Stimulated activated CD8-positive, alpha-beta memory T cell treated with anti-CD3 and anti-CD28 coated beads, Interleukin-2, amount 100 ng/mL, for 1 hour (primary cell): ENCODE results near the gene GRB10.
"Not testable (repeated sequence)": the region's sequence is repeated elsewhere in the genome, so short reads cannot be mapped to it uniquely, and the experiment has no call there.

Experiments used
- DNase-seq, 2 donors: peaks; one replicate each; pipeline ENCODE4 v3.0.0-alpha.2; 2020; ENCODE audit warnings: low read depth in 2 of 2

Gene GRB10

DNA sequence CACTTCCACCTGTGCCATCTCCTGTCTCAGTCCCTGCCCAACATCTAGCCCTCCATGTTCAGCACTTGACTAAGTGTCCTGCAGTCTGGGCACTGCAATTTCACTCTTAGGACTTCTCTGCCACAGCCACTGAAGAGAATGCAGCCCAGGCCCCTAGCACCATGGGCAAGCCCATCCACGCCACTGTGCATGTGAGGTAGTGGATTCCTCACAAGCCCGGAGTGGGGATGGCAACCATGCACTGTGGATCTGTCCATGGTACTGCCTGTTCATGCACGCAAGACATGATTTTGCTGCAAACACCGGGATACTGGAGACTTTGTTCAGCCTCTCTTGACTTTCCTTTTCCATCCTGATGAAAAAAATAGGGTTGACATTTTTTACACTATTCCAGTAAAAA is 229.8 kb downstream of the GRB10 start:
- no peak for DNase-seq

DNA sequence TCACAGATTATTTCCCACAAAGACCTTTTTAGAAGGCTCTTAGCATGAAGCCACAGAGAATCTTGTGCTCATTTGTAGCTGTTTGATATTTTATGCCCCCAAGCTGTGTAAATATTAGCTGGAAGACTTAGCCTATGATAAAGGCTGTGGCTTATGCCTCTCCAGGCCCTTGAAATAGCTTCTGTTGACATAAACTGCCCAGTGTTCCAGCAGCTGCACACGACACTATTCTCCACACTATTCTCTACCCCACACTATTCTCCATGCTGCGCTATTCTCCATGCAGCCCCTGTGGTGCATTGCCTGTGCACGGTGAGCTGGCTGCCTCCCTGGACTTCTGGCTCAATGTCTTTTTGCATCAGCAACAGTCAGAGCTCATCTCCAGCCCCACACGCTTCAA is 230.6 kb downstream of the GRB10 start:
- DNase-seq, result no peak

DNA sequence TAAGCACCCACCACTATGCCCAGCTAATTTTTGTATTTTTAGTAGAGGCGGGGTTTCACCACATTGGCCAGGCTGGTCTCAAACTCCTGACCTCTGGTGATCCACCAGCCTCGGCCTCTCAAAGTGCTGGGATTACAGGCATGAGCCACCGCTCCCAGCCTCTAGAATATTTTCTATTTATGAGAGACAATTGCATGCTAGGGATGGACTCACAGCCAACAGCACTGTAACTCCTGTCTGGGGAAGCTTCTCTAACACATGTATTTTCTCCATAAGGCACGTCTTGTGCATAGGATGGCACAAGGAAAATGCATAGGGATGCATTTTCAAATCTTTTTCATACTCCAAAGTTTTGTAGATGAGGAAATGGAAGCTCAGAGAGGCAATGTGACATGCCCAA is 237.1 kb downstream of the GRB10 start:
- not testable (repeated sequence) for DNase-seq

DNA sequence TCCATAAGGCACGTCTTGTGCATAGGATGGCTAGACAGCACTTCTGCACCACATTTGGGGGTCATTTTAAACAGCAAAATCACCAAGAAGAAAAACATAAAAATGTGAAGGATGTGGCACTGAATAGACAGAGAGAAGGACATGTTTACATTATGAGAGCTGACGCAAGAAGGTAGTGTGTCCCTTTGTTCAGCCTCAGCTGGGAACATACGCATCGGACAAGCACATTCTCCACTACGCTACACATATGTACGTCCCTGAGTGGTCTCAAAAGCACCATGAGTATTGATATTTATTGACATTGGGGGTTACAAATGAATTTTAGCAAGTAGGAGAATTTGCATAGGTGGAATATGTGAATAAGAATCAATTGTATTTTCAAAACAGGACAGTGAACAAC is 237.7 kb downstream of the GRB10 start:
- no peak for DNase-seq

DNA sequence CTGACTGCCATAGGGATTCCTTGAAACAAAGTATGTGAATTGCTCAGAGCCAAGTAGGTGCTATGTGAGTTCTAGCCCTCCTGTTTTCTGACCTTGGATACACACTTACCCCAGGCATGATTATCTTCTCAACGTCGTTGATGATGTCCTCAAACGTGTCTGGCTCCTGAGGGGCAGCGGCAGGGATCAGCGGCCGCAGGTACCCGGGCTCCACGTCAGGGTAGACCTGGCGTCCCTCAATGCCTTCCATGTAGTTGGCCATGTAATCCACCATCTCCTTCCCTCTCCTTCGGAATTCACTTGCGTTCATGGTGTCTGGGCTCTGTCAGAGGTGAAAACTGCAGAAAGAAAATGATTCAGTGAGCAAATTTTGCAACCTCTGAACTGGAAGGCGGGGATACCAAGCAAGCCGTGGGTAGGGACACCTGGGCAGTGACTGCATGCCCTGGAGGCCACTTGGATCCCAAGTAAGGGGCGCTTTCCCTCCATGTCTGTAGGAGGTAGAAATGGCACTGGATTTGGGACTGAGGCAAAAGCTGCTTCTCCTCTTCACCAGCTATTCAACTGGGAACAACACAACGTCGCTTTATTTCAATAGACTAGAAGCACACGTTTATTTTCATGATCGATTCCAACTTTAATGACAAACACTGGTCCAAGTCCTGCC is 238.8 kb downstream of the GRB10 start:
- DNase-seq, result no peak

DNA sequence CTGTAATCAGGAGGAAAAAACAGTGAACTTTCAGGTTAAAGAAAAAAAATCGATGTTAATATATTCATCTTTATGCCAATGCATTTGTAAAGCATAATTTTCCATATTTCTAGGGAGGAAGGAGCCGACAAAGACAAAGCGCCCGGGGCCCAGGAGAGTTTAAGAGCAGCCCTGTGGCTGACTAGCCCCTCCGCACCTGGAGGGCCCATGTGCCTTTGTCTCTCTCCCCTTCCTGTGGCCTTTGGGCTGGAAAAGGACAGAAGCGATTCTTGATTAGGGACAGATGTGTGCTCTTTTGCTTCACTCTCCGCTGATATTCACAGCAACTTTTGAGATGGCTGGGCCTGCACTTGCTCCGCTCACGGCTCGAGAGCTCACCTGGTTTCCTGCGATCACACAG is 240.6 kb downstream of the GRB10 start:
- no peak for DNase-seq

DNA sequence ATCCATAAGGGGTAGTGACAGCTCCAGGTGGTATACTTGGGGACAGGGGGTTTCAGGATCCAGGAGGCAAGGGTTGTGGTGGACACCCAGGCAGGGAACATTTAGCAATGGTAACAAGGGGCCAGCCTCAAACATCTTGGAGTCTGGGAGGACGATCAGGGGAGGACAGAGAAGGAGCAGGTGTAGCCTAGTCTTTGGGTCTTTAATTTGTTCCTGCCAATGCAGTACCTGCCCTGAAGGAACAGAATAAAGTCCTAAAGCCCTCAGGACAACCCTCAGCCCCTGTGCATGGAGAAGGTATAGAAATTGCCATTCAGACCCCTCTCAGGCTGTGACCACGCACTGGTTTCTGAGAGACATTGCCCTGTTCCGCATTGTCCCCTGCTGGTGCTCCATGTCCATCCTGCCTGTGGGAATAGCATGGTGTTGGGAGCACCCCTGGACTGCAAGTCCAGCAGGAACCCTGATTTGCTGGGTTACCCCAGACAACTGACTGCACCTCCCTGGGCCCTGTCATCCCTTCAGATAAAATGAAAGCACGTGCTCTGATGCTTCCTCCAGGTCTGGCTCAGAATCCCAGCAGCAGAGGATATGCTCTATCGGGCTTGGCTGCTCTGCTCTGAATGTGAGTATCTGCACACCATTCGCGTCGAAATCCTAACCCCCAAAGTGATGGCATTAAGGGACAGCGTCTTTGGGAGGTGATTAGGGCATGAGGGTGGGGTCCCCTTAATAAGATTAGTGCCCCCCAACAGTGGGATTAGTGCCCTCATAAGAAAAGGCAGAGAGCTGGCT is 241.7 kb downstream of the GRB10 start:
- no peak for DNase-seq
